IPS-NIHi11 (cell line): ENCODE data around the gene POLD1.

Experiments used
- DNase-seq: peaks from one replicate; pipeline ENCODE4 v3.0.0; 2012; ENCODE audit warnings: mixed read lengths, low spot score

POLD1 gene

GRCh38 chr19:50466706-50467039, 82.5 kb downstream of the POLD1 start:
- no peak for DNase-seq

- no peak for DNase-seq
Observed at GRCh38 chr19:50467566-50467965, 83.4 kb downstream of the POLD1 start.
